ENCODE data around the gene NEURL3.

The NEURL3 gene

GRCh38 chr2:96547731-96548171 is 42.6 kb upstream of the NEURL3 start:
- no peaks in the 10 kb centered on the region for H3K4me1 ChIP-seq (ENCODE audit: control insufficient read depth, insufficient read depth, low read length)
- peaks cover 10% of the 10 kb centered on the region for H3K36me3 ChIP-seq (ENCODE audit: control insufficient read depth, insufficient read depth, low read length)
- no peak overlapping the region for H3K27ac ChIP-seq (ENCODE audit: low read depth, low read length)
- no peak overlapping the region for H3K9ac ChIP-seq (ENCODE audit: low read length)
- no peaks in the 10 kb centered on the region for H3K27me3 ChIP-seq (ENCODE audit: control insufficient read depth, insufficient read depth, low read length)
- no peak overlapping the region for H3K4me3 ChIP-seq (ENCODE audit: low read length)

- Histone ChIP-seq H3K27me3 (ENCODE audit: control insufficient read depth, insufficient read depth, low read length) (no peaks in the 10 kb centered on the region), H3K9ac (ENCODE audit: low read length) (no peak overlapping the region), H3K4me1 (ENCODE audit: control insufficient read depth, insufficient read depth, low read length) (no peaks in the 10 kb centered on the region), H3K27ac (ENCODE audit: low read depth, low read length) (no peak overlapping the region), H3K4me3 (ENCODE audit: low read length) (no peak overlapping the region), H3K36me3 (ENCODE audit: control insufficient read depth, insufficient read depth, low read length) (peaks cover 10% of the 10 kb centered on the region)
Measured at GRCh38 chr2:96547203-96547641, 42.1 kb upstream of the NEURL3 start.

- H3K9ac ChIP-seq (ENCODE audit: low read length) = no peak overlapping the region
- no peaks in the 10 kb centered on the region for H3K4me1 ChIP-seq (ENCODE audit: control insufficient read depth, insufficient read depth, low read length)
- no peaks in the 10 kb centered on the region for H3K27me3 ChIP-seq (ENCODE audit: control insufficient read depth, insufficient read depth, low read length)
- H3K36me3 ChIP-seq (ENCODE audit: control insufficient read depth, insufficient read depth, low read length) = peaks cover 10% of the 10 kb centered on the region
- H3K4me3 ChIP-seq (ENCODE audit: low read length) = no peak overlapping the region
- H3K27ac ChIP-seq (ENCODE audit: low read depth, low read length) = no peak overlapping the region
Measured at GRCh38 chr2:96546797-96547196, 41.6 kb upstream of the NEURL3 start.

GRCh38 chr2:96546321-96546720 is 41.2 kb upstream of the NEURL3 start:
- Histone ChIP-seq H3K4me3 (ENCODE audit: low read length) (no peak overlapping the region), H3K27me3 (ENCODE audit: control insufficient read depth, insufficient read depth, low read length) (no peaks in the 10 kb centered on the region), H3K4me1 (ENCODE audit: control insufficient read depth, insufficient read depth, low read length) (no peaks in the 10 kb centered on the region), H3K9ac (ENCODE audit: low read length) (no peak overlapping the region), H3K36me3 (ENCODE audit: control insufficient read depth, insufficient read depth, low read length) (peaks cover 10% of the 10 kb centered on the region), H3K27ac (ENCODE audit: low read depth, low read length) (no peak overlapping the region)

GRCh38 chr2:96542357-96542977 is 37.3 kb upstream of the NEURL3 start:
- Histone ChIP-seq H3K4me3 (ENCODE audit: low read length) (no peak overlapping the region), H3K36me3 (ENCODE audit: control insufficient read depth, insufficient read depth, low read length) (peaks cover 5% of the 10 kb centered on the region), H3K4me1 (ENCODE audit: control insufficient read depth, insufficient read depth, low read length) (no peaks in the 10 kb centered on the region), H3K27ac (ENCODE audit: low read depth, low read length) (no peak overlapping the region), H3K27me3 (ENCODE audit: control insufficient read depth, insufficient read depth, low read length) (no peaks in the 10 kb centered on the region), H3K9ac (ENCODE audit: low read length) (no peak overlapping the region)

- Histone ChIP-seq H3K27ac (ENCODE audit: low read depth, low read length) (no peak overlapping the region), H3K4me3 (ENCODE audit: low read length) (no peak overlapping the region), H3K4me1 (ENCODE audit: control insufficient read depth, insufficient read depth, low read length) (no peaks in the 10 kb centered on the region), H3K9ac (ENCODE audit: low read length) (no peak overlapping the region), H3K36me3 (ENCODE audit: control insufficient read depth, insufficient read depth, low read length) (no peaks in the 10 kb centered on the region), H3K27me3 (ENCODE audit: control insufficient read depth, insufficient read depth, low read length) (no peaks in the 10 kb centered on the region)
Measured at GRCh38 chr2:96541398-96542152, 36.4 kb upstream of the NEURL3 start.

- Histone ChIP-seq H3K4me1 (ENCODE audit: control insufficient read depth, insufficient read depth, low read length) (peaks cover 3% of the 10 kb centered on the region), H3K36me3 (ENCODE audit: control insufficient read depth, insufficient read depth, low read length) (no peaks in the 10 kb centered on the region), H3K27ac (ENCODE audit: low read depth, low read length) (no peak overlapping the region), H3K9ac (ENCODE audit: low read length) (no peak overlapping the region), H3K4me3 (ENCODE audit: low read length) (peak overlapping the region; percentile 19), H3K27me3 (ENCODE audit: control insufficient read depth, insufficient read depth, low read length) (no peaks in the 10 kb centered on the region)
Measured at GRCh38 chr2:96540136-96540535, 35.0 kb upstream of the NEURL3 start.

- Histone ChIP-seq H3K9ac (ENCODE audit: low read length) (no peak overlapping the region), H3K36me3 (ENCODE audit: control insufficient read depth, insufficient read depth, low read length) (no peaks in the 10 kb centered on the region), H3K4me1 (ENCODE audit: control insufficient read depth, insufficient read depth, low read length) (peaks cover 9% of the 10 kb centered on the region), H3K27me3 (ENCODE audit: control insufficient read depth, insufficient read depth, low read length) (no peaks in the 10 kb centered on the region), H3K4me3 (ENCODE audit: low read length) (peak overlapping the region; percentile 87), H3K27ac (ENCODE audit: low read depth, low read length) (no peak overlapping the region)
Measured at GRCh38 chr2:96539215-96539920, 34.2 kb upstream of the NEURL3 start.

GRCh38 chr2:96538487-96539214 is 33.5 kb upstream of the NEURL3 start:
- Histone ChIP-seq H3K4me1 (ENCODE audit: control insufficient read depth, insufficient read depth, low read length) (peaks cover 16% of the 10 kb centered on the region), H3K36me3 (ENCODE audit: control insufficient read depth, insufficient read depth, low read length) (no peaks in the 10 kb centered on the region), H3K27ac (ENCODE audit: low read depth, low read length) (peak overlapping the region; percentile 88), H3K9ac (ENCODE audit: low read length) (peak overlapping the region; percentile 73), H3K4me3 (ENCODE audit: low read length) (peak overlapping the region; percentile 87), H3K27me3 (ENCODE audit: control insufficient read depth, insufficient read depth, low read length) (no peaks in the 10 kb centered on the region)

- no peaks in the 10 kb centered on the region for H3K27me3 ChIP-seq (ENCODE audit: control insufficient read depth, insufficient read depth, low read length)
- H3K27ac ChIP-seq (ENCODE audit: low read depth, low read length) = peak overlapping the region; percentile 88
- peaks cover 23% of the 10 kb centered on the region for H3K4me1 ChIP-seq (ENCODE audit: control insufficient read depth, insufficient read depth, low read length)
- H3K36me3 ChIP-seq (ENCODE audit: control insufficient read depth, insufficient read depth, low read length) = no peaks in the 10 kb centered on the region
- H3K9ac ChIP-seq (ENCODE audit: low read length) = peak overlapping the region; percentile 73
- peak overlapping the region; percentile 87 for H3K4me3 ChIP-seq (ENCODE audit: low read length)
Measured at GRCh38 chr2:96537734-96538486, 32.8 kb upstream of the NEURL3 start.

- Histone ChIP-seq H3K36me3 (ENCODE audit: control insufficient read depth, insufficient read depth, low read length) (no peaks in the 10 kb centered on the region), H3K27me3 (ENCODE audit: control insufficient read depth, insufficient read depth, low read length) (no peaks in the 10 kb centered on the region), H3K4me1 (ENCODE audit: control insufficient read depth, insufficient read depth, low read length) (peaks cover 30% of the 10 kb centered on the region), H3K27ac (ENCODE audit: low read depth, low read length) (peak overlapping the region; percentile 88), H3K9ac (ENCODE audit: low read length) (peak overlapping the region; percentile 73), H3K4me3 (ENCODE audit: low read length) (peak overlapping the region; percentile 87)
Measured at GRCh38 chr2:96537066-96537733, 32.0 kb upstream of the NEURL3 start.

Measured in rectal smooth muscle tissue (tissue), 1 donor.